ENCODE data around the gene CLIP2.

GRCh38 chr7:74349621-74350020 is 60.4 kb downstream of the CLIP2 start:
- TF ChIP-seq REST (IDR thresholded peaks at IDR 0.05; ENCODE audit: low read depth) = no peak
- no peak for TF ChIP-seq CEBPB (IDR thresholded peaks at IDR 0.05)
- no peak for TF ChIP-seq EP300 (IDR thresholded peaks at IDR 0.05; ENCODE audit: borderline replicate concordance)
- TF ChIP-seq MAX (IDR thresholded peaks at IDR 0.05) = no peak
- TF ChIP-seq TAF1 (IDR thresholded peaks at IDR 0.05; ENCODE audit: low read depth) = no peak
- no peak for TF ChIP-seq EGR1 (IDR thresholded peaks at IDR 0.05)
